Measurements from ENCODE around the gene FOXRED1.
"Not testable (repeated sequence)": the region's sequence is repeated elsewhere in the genome, so short reads cannot be mapped to it uniquely, and the experiment has no call there.

The FOXRED1 gene

GRCh38 chr11:126268708-126269579, at the start of gene FOXRED1, which contains the start of gene SRPRA:
Gene FOXRED1 (plus strand): TSS chr11:126269154. CDS start chr11:126269207, 53 bp downstream.
Gene SRPRA (minus strand): TSS chr11:126268895. CDS start chr11:126268804, 91 bp downstream.
- H3K27ac ChIP-seq = peak within 1 kb of the TSS; percentile 77 to 98 (median 94)
- peak within 1 kb of the TSS; percentile 69 to 92 (median 86) for H3K4me3 ChIP-seq

GRCh38 chr11:126219547-126219946, 49.4 kb upstream of the FOXRED1 start:
- Histone ChIP-seq H3K27ac (no peak overlapping the region), H3K4me3 (no peak overlapping the region)

GRCh38 chr11:126224647-126225294, 44.2 kb upstream of the FOXRED1 start:
- Histone ChIP-seq H3K4me3 (no peak overlapping the region), H3K27ac (peak overlapping the region in 1 of 21 experiments; percentile 18)

GRCh38 chr11:126225295-126225665, 43.7 kb upstream of the FOXRED1 start:
- H3K4me3 ChIP-seq = no peak overlapping the region
- peak overlapping the region in 1 of 21 experiments; percentile 18 for H3K27ac ChIP-seq

GRCh38 chr11:126226334-126227084, 42.4 kb upstream of the FOXRED1 start:
- no peak overlapping the region for H3K4me3 ChIP-seq
- H3K27ac ChIP-seq = no peak overlapping the region

GRCh38 chr11:126229858-126230540, 39.0 kb upstream of the FOXRED1 start:
- Histone ChIP-seq H3K27ac (no peak overlapping the region), H3K4me3 (no peak overlapping the region)

GRCh38 chr11:126231725-126232459, 37.1 kb upstream of the FOXRED1 start:
- no peak overlapping the region for H3K4me3 ChIP-seq
- H3K27ac ChIP-seq = no peak overlapping the region

- Histone ChIP-seq H3K27ac (no peak overlapping the region), H3K4me3 (no peak overlapping the region)
Measured at GRCh38 chr11:126232683-126233082, 36.3 kb upstream of the FOXRED1 start.

- no peak overlapping the region for H3K27ac ChIP-seq
- H3K4me3 ChIP-seq = no peak overlapping the region
Measured at GRCh38 chr11:126233391-126233790, 35.6 kb upstream of the FOXRED1 start.

- Histone ChIP-seq H3K4me3 (no peak overlapping the region), H3K27ac (peak overlapping the region in 1 of 21 experiments; percentile 50)
Measured at GRCh38 chr11:126246636-126247035, 22.3 kb upstream of the FOXRED1 start.

- Histone ChIP-seq H3K4me3 (no peak overlapping the region), H3K27ac (no peak overlapping the region)
Measured at GRCh38 chr11:126253265-126253664, 15.7 kb upstream of the FOXRED1 start.

GRCh38 chr11:126254819-126255218, 14.1 kb upstream of the FOXRED1 start:
- Histone ChIP-seq H3K4me3 (no peak overlapping the region), H3K27ac (no peak overlapping the region)

- not testable (repeated sequence) for H3K4me3 ChIP-seq, H3K27ac ChIP-seq
Measured at GRCh38 chr11:126255507-126255906, 13.4 kb upstream of the FOXRED1 start.

- H3K27ac ChIP-seq = no peak overlapping the region
Measured at GRCh38 chr11:126256216-126256615, 12.7 kb upstream of the FOXRED1 start.

GRCh38 chr11:126257144-126257543, 11.8 kb upstream of the FOXRED1 start:
- Histone ChIP-seq H3K27ac (no peak overlapping the region), H3K4me3 (no peak overlapping the region)

More at GRCh38 chr11:126256216-126256615, 12.7 kb upstream of the FOXRED1 start:
- no peak overlapping the region for H3K4me3 ChIP-seq

GRCh38 chr11:126257764-126258163, 11.2 kb upstream of the FOXRED1 start:
- H3K4me3 ChIP-seq = no peak overlapping the region
- no peak overlapping the region for H3K27ac ChIP-seq

- Histone ChIP-seq H3K27ac (no peak overlapping the region), H3K4me3 (no peak overlapping the region)
Measured at GRCh38 chr11:126262216-126262615, 6.7 kb upstream of the FOXRED1 start.

GRCh38 chr11:126263489-126263888, 5.5 kb upstream of the FOXRED1 start:
- Histone ChIP-seq H3K27ac (no peak overlapping the region), H3K4me3 (no peak overlapping the region)

GRCh38 chr11:126265811-126266210, 3.1 kb upstream of the FOXRED1 start:
- Histone ChIP-seq H3K27ac (no peak overlapping the region), H3K4me3 (no peak overlapping the region)

Data from skin epidermis (tissue), 12 donors.